Measurements from ENCODE around the gene CCDC17.

GRCh38 chr1:45643321-45643720 is 19.5 kb upstream of the CCDC17 start:
- no peak for TF ChIP-seq POLR2A (IDR thresholded peaks at IDR 0.05)
- no peak for TF ChIP-seq CTCF (IDR thresholded peaks at IDR 0.05)
